Lower lobe of right lung (tissue), 2 donors: Measurements from ENCODE around the gene RNF207. TPM values are rescaled to one million over a fixed set of nuclear protein-coding genes. Genes with fewer than 3 reads are reported as not detected.

ENCODE experiments used
- ATAC-seq, 2 donors: fragments of 200-7000 bp; cut with Tn5 transposase; one replicate each; pipeline ENCODE4 v1.9.1; 2020 to 2022; ENCODE audit warnings: mild to moderate bottlenecking in 2 of 2, moderate library complexity in 2 of 2
- DNase-seq: peaks from one replicate; pipeline ENCODE4 v3.0.0-alpha.2; 2020
- H3K27ac ChIP-seq: fragments of 200-600 bp; one replicate; pipeline ENCODE4 v1.8.0; 2022
- H3K27me3 ChIP-seq: fragments of 200-600 bp; one replicate; pipeline ENCODE4 v1.8.0; 2022; ENCODE audit warnings: low read depth
- H3K36me3 ChIP-seq: fragments of 200-600 bp; one replicate; pipeline ENCODE4 v1.8.0; 2022; ENCODE audit warnings: mild to moderate bottlenecking
- H3K4me1 ChIP-seq: fragments of 200-600 bp; one replicate; pipeline ENCODE4 v1.8.0; 2022
- H3K4me3 ChIP-seq: fragments of 200-600 bp; one replicate; pipeline ENCODE4 v1.8.0; 2022; ENCODE audit warnings: mild to moderate bottlenecking
- H3K9me3 ChIP-seq: fragments of 200-600 bp; one replicate; pipeline ENCODE4 v1.8.0; 2022
- CTCF ChIP-seq: fragments of 200-600 bp; IDR thresholded peaks from one replicate; pipeline ENCODE4 v1.8.0; 2022; ENCODE audit warnings: antibody characterized with exemption, mild to moderate bottlenecking
- intact Hi-C: fragments of 100-400 bp; cut with DNase I; formaldehyde crosslinking; loops from one replicate; pipeline ENCODE4 v1.11.0; 2022
- total RNA-seq: library from RNA; stranded (reverse); fragmentation: NEBNext Ultra II Directional; extraction: Animal tissue kit (Norgen Biotek cat#: 25700); gene quantifications from one replicate; pipeline ENCODE4 v1.2.1, GENCODE V29; 2021
- donor health status: DM: no; HTN: yes; CAD: no; lungs with severe emphysema.

RNF207 gene
- total RNA-seq, 1 donor from 2014 or later, result 14.0 TPM

GRCh38 chr1:6162773-6163172, 43.1 kb upstream of the RNF207 start:
- Histone ChIP-seq H3K4me3 (no peak overlapping the region), H3K27me3 (peaks cover 25% of the 10 kb centered on the region), H3K36me3 (no peaks in the 10 kb centered on the region), H3K9me3 (no peaks in the 10 kb centered on the region), H3K27ac (no peak overlapping the region), H3K4me1 (no peaks in the 10 kb centered on the region)
- ATAC-seq (no peak), DNase-seq (no peak)
- intact Hi-C loops, result no loop called here
- no peak for TF ChIP-seq CTCF

- intact Hi-C loops, result no loop called here
- H3K27ac ChIP-seq, result no peak overlapping the region
- no peaks in the 10 kb centered on the region for H3K9me3 ChIP-seq
- no peaks in the 10 kb centered on the region for H3K36me3 ChIP-seq
- no peaks in the 10 kb centered on the region for H3K4me1 ChIP-seq
- H3K27me3 ChIP-seq, result peaks cover 25% of the 10 kb centered on the region
- no peak for ATAC-seq
- no peak overlapping the region for H3K4me3 ChIP-seq
- TF ChIP-seq CTCF, result no peak
- DNase-seq, result no peak
Measured at GRCh38 chr1:6163191-6163972, 42.5 kb upstream of the RNF207 start.

GRCh38 chr1:6163973-6164617, 41.8 kb upstream of the RNF207 start:
- ATAC-seq, result no peak
- no peak for DNase-seq
- H3K9me3 ChIP-seq, result no peaks in the 10 kb centered on the region

GRCh38 chr1:6165027-6165426, 40.9 kb upstream of the RNF207 start:
- no peak for DNase-seq
- intact Hi-C loops, result no loop called here
- Histone ChIP-seq H3K27me3 (peaks cover 36% of the 10 kb centered on the region), H3K36me3 (no peaks in the 10 kb centered on the region), H3K9me3 (no peaks in the 10 kb centered on the region), H3K27ac (no peak overlapping the region), H3K4me1 (no peaks in the 10 kb centered on the region), H3K4me3 (no peak overlapping the region)
- ATAC-seq, result no peak
- TF ChIP-seq CTCF, result no peak

More at GRCh38 chr1:6163973-6164617, 41.8 kb upstream of the RNF207 start:
- TF ChIP-seq CTCF, result no peak
- no peak overlapping the region for H3K4me3 ChIP-seq
- no peak overlapping the region for H3K27ac ChIP-seq
- H3K27me3 ChIP-seq, result peaks cover 27% of the 10 kb centered on the region
- intact Hi-C loops, result no loop called here
- H3K36me3 ChIP-seq, result no peaks in the 10 kb centered on the region
- H3K4me1 ChIP-seq, result no peaks in the 10 kb centered on the region

- H3K27ac ChIP-seq, result no peak overlapping the region
- ATAC-seq, result no peak
- no peaks in the 10 kb centered on the region for H3K36me3 ChIP-seq
- peaks cover 2% of the 10 kb centered on the region for H3K4me1 ChIP-seq
- no peak for TF ChIP-seq CTCF
- H3K9me3 ChIP-seq, result no peaks in the 10 kb centered on the region
- DNase-seq, result no peak
- peaks cover 40% of the 10 kb centered on the region for H3K27me3 ChIP-seq
- H3K4me3 ChIP-seq, result no peak overlapping the region
- intact Hi-C loops, result no loop called here
Measured at GRCh38 chr1:6165441-6165985, 40.4 kb upstream of the RNF207 start.
